Naive B cell (primary cell): ENCODE results near the gene CH25H. TPM values are rescaled to one million over a fixed set of nuclear protein-coding genes. Genes with fewer than 3 reads are reported as not detected.
"Not testable (repeated sequence)": the region's sequence is repeated elsewhere in the genome, so short reads cannot be mapped to it uniquely, and the experiment has no call there.

Experiments used
- ATAC-seq, 2 donors: fragments of 150-1000 bp; cut with Tn5 transposase; 2 replicates each; pipeline ENCODE4 v1.10.0; 2021; ENCODE audit warnings: low read depth in 2 of 2, mild to moderate bottlenecking in 2 of 2, moderate library complexity in 2 of 2
- DNase-seq: peaks from one replicate; pipeline ENCODE4 v3.0.0; 2022
- H3K27ac Mint-ChIP-seq, 6 donors: one replicate each; pipeline ENCODE4 v1.8.0; 2020 to 2022; ENCODE audit warnings: mild to moderate bottlenecking in 6 of 6, mixed read lengths in 6 of 6, moderate library complexity in 5 of 6, inconsistent platforms in 2 of 6
- H3K27me3 Mint-ChIP-seq, 3 donors: one replicate each; pipeline ENCODE4 v1.8.0; 2021 to 2022; ENCODE audit warnings: mixed read lengths in 3 of 3, mild to moderate bottlenecking in 1 of 3
- H3K36me3 Mint-ChIP-seq, 2 donors: one replicate each; pipeline ENCODE4 v1.8.0; 2020 to 2022; ENCODE audit warnings: mixed read lengths in 2 of 2, inconsistent platforms in 1 of 2, mild to moderate bottlenecking in 1 of 2
- H3K4me1 Mint-ChIP-seq, 3 donors: one replicate each; pipeline ENCODE4 v1.8.0; 2020 to 2022; ENCODE audit warnings: mixed read lengths in 3 of 3, inconsistent platforms in 1 of 3, mild to moderate bottlenecking in 1 of 3, moderate library complexity in 1 of 3
- H3K4me3 Mint-ChIP-seq, 8 donors: one replicate each; pipeline ENCODE4 v1.8.0; 2020 to 2022; ENCODE audit warnings: mild to moderate bottlenecking in 8 of 8, mixed read lengths in 8 of 8, moderate library complexity in 8 of 8, inconsistent platforms in 2 of 8
- H3K9me3 Mint-ChIP-seq, 7 donors: one replicate each; pipeline ENCODE4 v1.8.0; 2020 to 2022; ENCODE audit warnings: mixed read lengths in 7 of 7, mild to moderate bottlenecking in 5 of 7, inconsistent platforms in 2 of 7, moderate library complexity in 1 of 7
- polyA plus RNA-seq, 6 donors: library from polyadenylated mRNA; unstranded; fragments of 300-500 nt; fragmentation: Illumina TruSeq; gene quantifications; one replicate each; pipeline ENCODE4 v1.2.3, GENCODE V29; 2021; ENCODE audit warnings: low read depth in 6 of 6

CH25H gene
- polyA plus RNA-seq, 6 donors from 2014 or later: 0.24 to 1.1 (median 0.95) TPM; not detected in 2

- Mint-ChIP-seq H3K4me1 (no peaks in the 10 kb centered on the region), H3K27me3 (peaks cover 8 to 19% (median 17%) of the 10 kb centered on the region in 3 donors)
- no peak for ATAC-seq
Observed at GRCh38 chr10:89171263-89171872, 35.7 kb downstream of the CH25H start.

GRCh38 chr10:89168354-89168900, 38.7 kb downstream of the CH25H start:
- not testable (repeated sequence) for ATAC-seq, H3K9me3 Mint-ChIP-seq, H3K4me3 Mint-ChIP-seq, DNase-seq, H3K27ac Mint-ChIP-seq, H3K36me3 Mint-ChIP-seq
- Mint-ChIP-seq H3K4me1 (peaks cover 11 to 17% (median 12%) of the 10 kb centered on the region in 3 donors), H3K27me3 (peaks cover 8 to 19% (median 18%) of the 10 kb centered on the region in 3 donors)

More at GRCh38 chr10:89171263-89171872, 35.7 kb downstream of the CH25H start:
- Mint-ChIP-seq H3K9me3 (no peaks in the 10 kb centered on the region), H3K4me3 (no peak overlapping the region), H3K36me3 (no peaks in the 10 kb centered on the region), H3K27ac (no peak overlapping the region)
- DNase-seq: no peak

DNA sequence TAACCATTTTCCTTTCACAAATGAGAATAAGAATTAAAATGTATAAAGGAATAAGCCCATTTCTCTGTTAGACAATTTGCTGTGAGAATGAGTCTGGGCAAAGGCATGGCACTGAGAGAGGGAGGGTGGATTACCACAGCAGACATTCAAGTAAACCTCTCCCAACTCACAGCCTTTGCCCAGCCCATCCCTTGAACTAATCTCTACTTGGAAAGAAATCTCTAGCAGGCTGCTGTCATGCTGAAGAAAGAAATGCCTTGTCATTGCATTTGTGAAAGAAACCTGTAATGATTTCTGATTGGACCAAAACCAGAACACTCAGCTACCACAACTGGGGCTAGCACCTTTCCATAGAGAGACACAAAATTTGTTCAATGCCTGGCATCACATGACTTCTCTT, 39.2 kb downstream of the CH25H start:
- Mint-ChIP-seq H3K27ac (no peak overlapping the region), H3K27me3 (peaks cover 4 to 13% (median 13%) of the 10 kb centered on the region in 3 donors), H3K9me3 (no peaks in the 10 kb centered on the region), H3K4me1 (peaks cover 13 to 21% (median 15%) of the 10 kb centered on the region in 3 donors), H3K4me3 (no peak overlapping the region), H3K36me3 (no peaks in the 10 kb centered on the region)
- no peak for ATAC-seq
- no peak for DNase-seq

GRCh38 chr10:89165923-89166322, 41.2 kb downstream of the CH25H start:
- no peak overlapping the region for H3K4me3 Mint-ChIP-seq
- H3K27me3 Mint-ChIP-seq: peaks cover 4 to 7% (median 5%) of the 10 kb centered on the region in 3 donors
- H3K36me3 Mint-ChIP-seq: no peaks in the 10 kb centered on the region
- no peak for ATAC-seq
- peaks cover 13 to 21% (median 15%) of the 10 kb centered on the region in 3 donors for H3K4me1 Mint-ChIP-seq
- H3K9me3 Mint-ChIP-seq: no peaks in the 10 kb centered on the region
- no peak for DNase-seq
- H3K27ac Mint-ChIP-seq: peak overlapping the region in 1 of 6 donors; percentile 69

DNA sequence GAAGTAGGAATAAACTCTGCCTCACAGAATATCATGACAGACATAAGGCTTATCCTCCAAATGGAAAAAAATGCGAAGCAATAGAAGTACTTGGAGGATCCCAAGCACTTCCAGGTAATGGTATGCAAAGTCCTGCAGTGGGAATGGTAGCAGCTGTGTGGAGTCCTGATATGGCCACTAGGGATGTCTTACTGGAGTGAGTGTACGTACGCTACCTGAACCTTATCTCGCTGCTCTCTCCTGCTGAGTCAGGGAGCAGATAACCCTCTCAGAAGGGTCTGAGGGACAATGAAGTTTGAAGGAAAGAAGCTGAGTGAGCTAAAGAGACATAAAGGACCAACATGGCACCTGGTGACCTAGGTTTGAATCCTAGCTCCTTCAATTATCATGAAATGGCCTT, 42.2 kb downstream of the CH25H start:
- Mint-ChIP-seq H3K4me1 (peaks cover 13 to 21% (median 15%) of the 10 kb centered on the region in 3 donors), H3K9me3 (no peaks in the 10 kb centered on the region), H3K27ac (peak overlapping the region in 1 of 6 donors; percentile 56), H3K36me3 (no peaks in the 10 kb centered on the region), H3K4me3 (no peak overlapping the region), H3K27me3 (peaks cover 3 to 7% (median 4%) of the 10 kb centered on the region in 3 donors)
- ATAC-seq: no peak
- no peak for DNase-seq

GRCh38 chr10:89164080-89164479, 43.0 kb downstream of the CH25H start:
- no peak for DNase-seq
- H3K4me1 Mint-ChIP-seq: peaks cover 13 to 21% (median 15%) of the 10 kb centered on the region in 3 donors
- H3K9me3 Mint-ChIP-seq: no peaks in the 10 kb centered on the region
- H3K27me3 Mint-ChIP-seq: peaks cover 3 to 7% (median 4%) of the 10 kb centered on the region in 3 donors
- ATAC-seq: peak; percentile 73 to 75
- H3K27ac Mint-ChIP-seq: peak overlapping the region in 3 of 6 donors; percentile 3 to 50 (median 4)
- peak overlapping the region; percentile 65 to 85 (median 77) for H3K4me3 Mint-ChIP-seq
- no peaks in the 10 kb centered on the region for H3K36me3 Mint-ChIP-seq

DNA sequence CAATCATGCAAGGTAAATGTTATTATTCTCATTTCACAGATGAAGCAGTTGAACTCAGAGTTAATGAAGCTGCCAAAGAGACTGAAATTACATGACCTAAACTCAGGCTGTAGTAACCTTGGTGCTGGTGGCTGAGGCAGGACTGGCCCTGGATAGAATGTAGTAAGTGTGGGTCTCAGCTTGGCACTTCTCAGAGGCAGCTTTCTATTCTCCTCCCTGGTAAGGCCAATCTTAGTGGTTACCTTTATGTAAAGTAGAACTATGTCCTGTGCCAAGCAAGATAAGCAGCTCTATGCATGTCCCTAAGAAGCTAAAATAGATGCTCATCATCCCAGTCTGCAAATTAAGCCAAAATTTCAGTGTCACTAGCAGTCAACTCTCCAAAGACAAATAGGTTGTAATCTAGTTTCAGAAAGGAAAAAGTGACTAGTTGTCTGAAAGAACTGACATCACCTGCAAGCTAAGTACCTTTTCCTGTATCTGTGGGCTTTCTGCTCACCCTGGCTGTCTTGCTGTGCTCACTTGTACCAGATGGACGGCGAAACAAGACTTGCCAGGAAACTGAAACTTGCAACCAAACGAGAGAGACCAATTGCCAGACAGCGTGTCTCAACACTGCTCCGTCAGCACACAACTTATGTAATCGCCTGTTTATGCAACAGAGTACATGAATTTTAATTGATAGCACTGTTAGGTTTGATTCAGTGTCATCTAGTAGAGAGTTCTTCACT, 43.7 kb downstream of the CH25H start:
- ATAC-seq (peak; percentile 81 to 86), DNase-seq (peak; percentile 26)
- H3K9me3 Mint-ChIP-seq: no peaks in the 10 kb centered on the region
- H3K27ac Mint-ChIP-seq: peak overlapping the region in 4 of 6 donors; percentile 3 to 50 (median 4)
- no peaks in the 10 kb centered on the region for H3K36me3 Mint-ChIP-seq
- peaks cover 0 to 7% (median 0%) of the 10 kb centered on the region in 3 donors for H3K27me3 Mint-ChIP-seq
- peaks cover 13 to 21% (median 15%) of the 10 kb centered on the region in 3 donors for H3K4me1 Mint-ChIP-seq
- peak overlapping the region; percentile 65 to 85 (median 77) for H3K4me3 Mint-ChIP-seq

- no peaks in the 10 kb centered on the region for H3K36me3 Mint-ChIP-seq
- DNase-seq (no peak), ATAC-seq (no peak)
- peaks cover 14 to 21% (median 15%) of the 10 kb centered on the region in 3 donors for H3K4me1 Mint-ChIP-seq
- no peak overlapping the region for H3K27ac Mint-ChIP-seq
- no peaks in the 10 kb centered on the region for H3K9me3 Mint-ChIP-seq
- H3K27me3 Mint-ChIP-seq: peaks cover 0 to 7% (median 0%) of the 10 kb centered on the region in 3 donors
- no peak overlapping the region for H3K4me3 Mint-ChIP-seq
Observed at GRCh38 chr10:89162596-89162995, 44.5 kb downstream of the CH25H start.

DNA sequence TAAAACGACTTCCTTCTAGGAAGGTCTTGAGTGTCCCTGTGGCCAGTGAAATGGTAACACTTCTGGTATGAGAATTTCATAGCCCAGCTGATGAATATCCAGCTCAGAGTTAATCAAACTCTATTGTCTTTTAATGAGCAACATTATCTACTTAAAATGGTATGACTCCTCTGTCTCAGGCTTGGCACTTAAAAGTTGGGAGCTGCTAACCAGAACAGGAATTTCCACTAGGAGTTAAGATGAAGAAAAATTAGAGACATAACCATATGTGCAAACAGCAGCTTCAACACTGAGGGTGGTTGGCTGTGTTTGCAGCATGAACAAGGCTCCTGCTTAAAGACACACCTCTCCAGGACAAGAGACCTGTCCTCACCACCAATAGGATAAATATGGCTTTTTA, 46.8 kb downstream of the CH25H start:
- Mint-ChIP-seq H3K27me3 (no peaks in the 10 kb centered on the region), H3K4me3 (no peak overlapping the region)

DNA sequence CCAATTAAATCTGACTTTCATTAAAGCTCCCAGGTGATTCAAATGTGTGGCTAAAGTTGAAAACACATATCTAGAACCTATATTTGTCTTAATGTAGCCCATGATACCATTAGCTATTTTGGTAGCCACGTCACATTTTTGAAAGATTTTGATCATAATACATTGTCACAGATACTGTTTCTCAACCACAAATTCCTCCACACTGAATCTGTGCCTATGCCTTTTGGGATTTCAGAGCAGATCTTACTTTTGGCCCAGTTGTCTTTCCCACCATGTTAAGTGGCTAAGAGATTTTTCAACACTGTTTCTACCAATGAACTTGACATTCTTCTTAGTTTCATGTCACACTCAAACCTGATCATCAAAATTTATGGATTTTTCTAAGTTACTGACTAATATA, 47.4 kb downstream of the CH25H start:
- Mint-ChIP-seq H3K27me3 (no peaks in the 10 kb centered on the region), H3K9me3 (no peaks in the 10 kb centered on the region), H3K4me1 (peaks cover 28 to 36% (median 33%) of the 10 kb centered on the region in 3 donors), H3K4me3 (no peak overlapping the region), H3K36me3 (no peaks in the 10 kb centered on the region), H3K27ac (no peak overlapping the region)
- no peak for ATAC-seq
- no peak for DNase-seq

More for the DNA sequence above, 46.8 kb downstream of the CH25H start:
- Mint-ChIP-seq H3K36me3 (no peaks in the 10 kb centered on the region), H3K27ac (peak overlapping the region in 1 of 6 donors; percentile 53), H3K9me3 (no peaks in the 10 kb centered on the region), H3K4me1 (peaks cover 28 to 33% (median 29%) of the 10 kb centered on the region in 3 donors)
- DNase-seq (no peak), ATAC-seq (no peak)

- Mint-ChIP-seq H3K27me3 (no peaks in the 10 kb centered on the region), H3K4me3 (no peak overlapping the region), H3K9me3 (no peaks in the 10 kb centered on the region), H3K27ac (no peak overlapping the region), H3K4me1 (peaks cover 25 to 32% (median 28%) of the 10 kb centered on the region in 3 donors), H3K36me3 (no peaks in the 10 kb centered on the region)
- ATAC-seq (no peak), DNase-seq (no peak)
Observed at GRCh38 chr10:89159316-89159715, 47.8 kb downstream of the CH25H start.

DNA sequence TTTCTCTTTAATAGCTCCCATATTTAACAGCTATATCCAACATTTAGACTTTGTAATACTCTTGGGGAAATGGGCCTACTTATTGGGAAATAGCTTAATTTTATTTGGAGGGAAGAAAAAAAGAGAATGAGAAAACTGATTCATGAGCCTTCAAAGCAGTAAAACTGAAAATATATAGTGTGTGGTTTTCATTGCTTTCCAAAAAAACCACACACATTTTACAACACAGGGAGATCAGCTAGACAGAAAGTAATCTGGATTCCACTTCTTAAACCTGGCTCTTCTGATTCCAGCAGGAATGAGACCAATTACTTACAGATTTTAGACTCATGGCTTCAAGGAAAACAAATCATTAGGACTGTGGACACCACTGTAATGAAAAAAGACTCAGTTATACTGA, 48.7 kb downstream of the CH25H start:
- Mint-ChIP-seq H3K36me3 (no peaks in the 10 kb centered on the region), H3K27ac (no peak overlapping the region), H3K27me3 (no peaks in the 10 kb centered on the region), H3K4me1 (peaks cover 16 to 23% (median 22%) of the 10 kb centered on the region in 3 donors), H3K9me3 (no peaks in the 10 kb centered on the region), H3K4me3 (no peak overlapping the region)
- DNase-seq (no peak), ATAC-seq (no peak)

- Mint-ChIP-seq H3K36me3 (no peaks in the 10 kb centered on the region), H3K4me3 (peak overlapping the region in 1 of 8 donors; percentile 3), H3K27me3 (no peaks in the 10 kb centered on the region), H3K27ac (peak overlapping the region in 2 of 6 donors; percentile 2 to 7), H3K4me1 (peaks cover 13 to 20% (median 19%) of the 10 kb centered on the region in 3 donors), H3K9me3 (no peaks in the 10 kb centered on the region)
- DNase-seq (peak; percentile 2), ATAC-seq (peak; percentile 76 to 80)
Observed at GRCh38 chr10:89156161-89156835, 50.8 kb downstream of the CH25H start.
